Activated CD8-positive, alpha-beta T cell treated with anti-CD3 and anti-CD28 coated beads, Interleukin-2, amount 10 ng/mL, durations not matched to agents 7 days and 5 days (primary cell): ENCODE measurements around the gene CMIP. TPM values are rescaled to one million over a fixed set of nuclear protein-coding genes. Genes with fewer than 3 reads are reported as not detected.

Source experiments
- ATAC-seq: fragments of 150-1000 bp; cut with Tn5 transposase; one replicate; pipeline ENCODE4 v1.10.0; 2021; ENCODE audit warnings: moderate library complexity
- CTCF ChIA-PET: fragments of 350-600 bp; sonication (Branson Sonifier 250); formaldehyde crosslinking; loops from one replicate; lab custom pipeline; 2021; ENCODE audit warnings: antibody characterized with exemption; lab: Charles Lee
- POLR2A ChIA-PET: fragments of 350-600 bp; sonication (Branson Sonifier 250); formaldehyde crosslinking; loops from one replicate; lab custom pipeline; 2021; ENCODE audit warnings: antibody characterized with exemption; lab: Charles Lee
- DNase-seq: peaks from one replicate; pipeline ENCODE4 v3.0.0-alpha.2; 2020
- H3K27ac Mint-ChIP-seq: one replicate; pipeline ENCODE4 v1.8.0; 2021; ENCODE audit warnings: mild to moderate bottlenecking, mixed read lengths
- H3K27me3 Mint-ChIP-seq: one replicate; pipeline ENCODE4 v1.8.0; 2021; ENCODE audit warnings: low read depth, mixed read lengths
- H3K36me3 Mint-ChIP-seq: one replicate; pipeline ENCODE4 v1.8.0; 2021; ENCODE audit warnings: low read depth, mixed read lengths
- H3K4me1 Mint-ChIP-seq: one replicate; pipeline ENCODE4 v1.8.0; 2021; ENCODE audit warnings: low read depth, mixed read lengths
- H3K4me3 Mint-ChIP-seq: one replicate; pipeline ENCODE4 v1.8.0; 2021; ENCODE audit warnings: mild to moderate bottlenecking, mixed read lengths
- H3K9me3 Mint-ChIP-seq: one replicate; pipeline ENCODE4 v1.8.0; 2022; ENCODE audit warnings: mixed read lengths; ENCODE audit not compliant: insufficient read depth
- total RNA-seq, 2 experiments: library from RNA; stranded (reverse); gene quantifications; one replicate each; pipeline ENCODE4 v1.2.3, GENCODE V29; 2021

CMIP gene
- total RNA-seq, 2 experiments from 2014 or later, result 62.5 to 70.4 TPM

DNA sequence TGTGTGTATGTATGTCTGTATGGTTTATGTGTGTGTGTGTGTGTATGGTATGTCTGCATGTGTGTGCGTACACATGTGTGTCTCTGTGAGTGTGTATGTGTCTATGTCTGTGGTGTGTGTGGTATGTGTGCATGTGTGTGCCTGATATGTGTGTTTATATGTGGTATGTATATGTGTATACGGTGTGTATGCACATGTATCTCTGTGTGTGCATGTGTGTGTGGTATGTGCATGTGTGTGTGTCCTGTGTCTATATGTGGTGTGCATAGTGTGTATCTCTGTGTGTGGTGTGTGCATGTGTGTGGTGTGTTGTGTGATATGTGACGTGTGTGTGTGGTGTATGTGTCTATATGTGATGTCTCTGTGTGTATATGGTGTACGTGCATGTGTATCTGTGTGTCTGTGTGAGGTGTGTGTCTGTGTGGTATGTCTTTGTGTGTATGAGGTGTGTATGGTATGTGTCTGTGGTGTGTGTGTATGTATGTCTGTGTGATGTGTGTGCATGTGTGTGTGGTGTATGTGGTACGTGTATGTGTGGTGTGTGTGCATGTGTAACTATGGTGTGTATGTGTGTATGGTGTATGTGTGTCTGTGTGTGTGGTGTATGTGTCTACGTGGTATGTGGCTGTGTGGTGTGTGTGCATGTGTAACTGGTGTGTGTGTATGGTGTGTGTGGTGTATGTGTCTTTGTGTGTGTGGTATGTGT, 170.2 kb downstream of the CMIP start:
- H3K27me3 Mint-ChIP-seq, result no peaks in the 10 kb centered on the region
- ATAC-seq (no peak), DNase-seq (no peak)
- ChIA-PET POLR2A (no interaction called here), CTCF (no interaction called here)
- H3K4me3 Mint-ChIP-seq, result no peak overlapping the region
- H3K36me3 Mint-ChIP-seq, result peaks cover 18% of the 10 kb centered on the region
- peaks cover 10% of the 10 kb centered on the region for H3K4me1 Mint-ChIP-seq
- H3K27ac Mint-ChIP-seq, result no peak overlapping the region
- H3K9me3 Mint-ChIP-seq, result no peaks in the 10 kb centered on the region

DNA sequence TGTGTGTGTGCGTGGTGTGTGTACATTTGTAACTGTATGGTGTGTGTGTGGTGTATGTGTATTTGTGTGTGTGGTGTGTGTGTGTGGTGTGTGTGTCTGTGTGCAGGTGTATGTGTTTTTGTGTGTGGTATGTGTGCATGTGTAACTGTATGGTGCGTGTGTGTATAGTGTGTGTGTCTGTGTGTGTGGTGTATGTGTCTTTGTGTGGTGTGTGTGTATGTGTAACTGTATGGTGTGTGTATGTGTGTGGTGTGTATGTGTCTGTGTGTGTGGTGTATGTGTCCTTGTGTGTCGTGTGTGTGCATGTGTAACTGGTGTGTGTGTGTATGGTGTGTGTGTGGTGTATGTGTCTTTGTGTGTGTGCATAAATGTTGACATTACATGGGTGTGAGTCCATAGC, 170.8 kb downstream of the CMIP start:
- Mint-ChIP-seq H3K4me3 (no peak overlapping the region), H3K9me3 (no peaks in the 10 kb centered on the region), H3K4me1 (peaks cover 14% of the 10 kb centered on the region), H3K27me3 (no peaks in the 10 kb centered on the region), H3K36me3 (peaks cover 18% of the 10 kb centered on the region), H3K27ac (no peak overlapping the region)
- ChIA-PET CTCF (no interaction called here), POLR2A (interaction anchor here (1.9 kb wide), 1 partner anchor 16 kb away, joined by 5 read pairs; no protein-coding TSS in a partner anchor)
- DNase-seq, result no peak
- ATAC-seq, result no peak

DNA sequence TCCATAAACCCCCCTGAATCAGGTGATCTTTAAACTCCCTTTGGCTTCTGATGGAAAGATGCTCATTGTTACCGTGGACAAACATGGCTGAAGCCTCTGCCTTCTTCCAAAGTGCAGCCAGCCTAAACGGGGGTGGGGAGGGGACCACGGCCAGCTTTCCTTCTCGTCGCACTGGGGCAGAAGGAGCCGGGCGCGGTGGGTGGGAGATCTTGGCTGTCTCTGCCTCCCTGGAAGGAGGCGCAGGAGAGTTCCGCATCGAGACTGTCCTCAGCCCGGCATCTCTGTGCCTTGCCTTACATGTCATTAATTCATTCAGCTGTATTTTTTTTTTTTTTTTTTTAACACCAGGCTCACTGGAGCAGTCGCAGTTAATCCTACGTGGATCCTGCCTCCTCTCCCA, 171.2 kb downstream of the CMIP start:
- Mint-ChIP-seq H3K4me3 (no peak overlapping the region), H3K36me3 (peaks cover 18% of the 10 kb centered on the region), H3K9me3 (no peaks in the 10 kb centered on the region), H3K27me3 (no peaks in the 10 kb centered on the region), H3K4me1 (peaks cover 14% of the 10 kb centered on the region), H3K27ac (no peak overlapping the region)
- no peak for ATAC-seq
- CTCF ChIA-PET, result interaction anchor here (1.0 to 1.5 kb wide), 5 partner anchors 16 to 169 kb away, joined by 3 to 5 read pairs (median 5); no protein-coding TSS in a partner anchor
- POLR2A ChIA-PET, result interaction anchor here (1.0 to 1.9 kb wide), 3 partner anchors 16 to 169 kb away, joined by 3 to 5 read pairs (median 4); no protein-coding TSS in a partner anchor
- DNase-seq, result no peak

DNA sequence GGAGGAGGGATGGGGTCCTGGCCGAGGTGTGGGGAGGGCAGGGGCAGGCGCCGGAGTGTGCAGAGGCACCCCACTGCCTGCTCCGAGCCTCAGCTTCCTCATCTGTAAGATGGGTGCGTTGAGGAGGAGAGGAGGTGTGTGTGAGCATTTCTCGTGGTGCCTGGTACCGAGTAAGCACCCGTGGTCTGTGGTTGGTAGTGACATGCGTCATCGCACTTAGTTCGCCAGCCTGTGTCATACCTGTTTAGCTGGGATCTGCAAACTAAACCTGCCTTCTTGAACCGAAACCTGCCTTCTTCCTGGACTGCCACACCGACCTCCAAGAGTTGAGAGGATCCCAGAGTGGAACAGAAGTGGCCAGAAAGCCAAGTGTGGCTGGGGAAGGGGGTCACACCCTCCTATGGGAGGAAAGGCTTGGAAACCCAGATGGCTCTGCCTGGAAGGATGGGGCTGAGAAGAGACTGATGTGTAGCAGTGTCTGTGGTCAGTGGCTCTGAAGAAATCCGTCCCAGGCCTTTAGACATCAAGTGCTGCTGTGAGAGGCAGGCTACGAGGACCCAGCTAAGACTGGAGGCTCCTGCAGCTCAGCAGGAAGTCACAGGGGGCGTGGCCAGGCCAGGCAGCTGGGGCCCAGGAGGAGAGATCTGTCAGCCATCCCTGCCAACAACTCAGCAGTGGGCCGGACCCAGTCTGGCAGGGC, 171.9 kb downstream of the CMIP start:
- ATAC-seq (peak; percentile 91), DNase-seq (peak; percentile 85)
- H3K4me1 Mint-ChIP-seq, result peaks cover 14% of the 10 kb centered on the region
- POLR2A ChIA-PET, result interaction anchor here (0.6 to 1.9 kb wide), 5 partner anchors 15 to 192 kb away, joined by 3 to 5 read pairs (median 4); no protein-coding TSS in a partner anchor
- CTCF ChIA-PET, result interaction anchor here (1.0 to 1.5 kb wide), 7 partner anchors 15 to 251 kb away, joined by 3 to 5 read pairs (median 4); no protein-coding TSS in a partner anchor
- no peaks in the 10 kb centered on the region for H3K27me3 Mint-ChIP-seq
- H3K36me3 Mint-ChIP-seq, result peaks cover 18% of the 10 kb centered on the region
- no peaks in the 10 kb centered on the region for H3K9me3 Mint-ChIP-seq
- H3K27ac Mint-ChIP-seq, result no peak overlapping the region
- H3K4me3 Mint-ChIP-seq, result peak overlapping the region; percentile 55

DNA sequence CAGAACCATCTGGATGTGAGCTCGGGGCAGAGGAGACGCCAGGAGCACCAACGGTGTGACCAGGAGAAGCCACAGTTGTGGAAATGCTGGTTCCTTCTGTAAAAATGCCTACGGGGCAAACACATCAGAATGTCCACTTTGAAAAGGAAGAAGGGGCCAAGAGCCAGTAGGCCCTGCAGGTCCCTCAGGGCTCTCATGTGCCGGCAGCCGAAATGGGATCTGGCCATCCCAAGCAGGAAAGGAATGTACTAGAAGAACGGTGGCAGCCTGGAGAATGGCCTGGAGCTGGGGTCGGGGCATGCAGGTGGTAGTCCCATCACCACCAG, 172.4 kb downstream of the CMIP start:
- Mint-ChIP-seq H3K27ac (no peak overlapping the region), H3K4me3 (peak overlapping the region; percentile 55), H3K9me3 (no peaks in the 10 kb centered on the region), H3K27me3 (no peaks in the 10 kb centered on the region), H3K36me3 (peaks cover 18% of the 10 kb centered on the region), H3K4me1 (peaks cover 14% of the 10 kb centered on the region)
- ChIA-PET CTCF (interaction anchor here (1.1 to 1.5 kb wide), 6 partner anchors 80 to 251 kb away, joined by 3 to 5 read pairs (median 4); no protein-coding TSS in a partner anchor), POLR2A (interaction anchor here (0.6 to 1.9 kb wide), 4 partner anchors 15 to 192 kb away, joined by 3 to 5 read pairs (median 4); no protein-coding TSS in a partner anchor)
- DNase-seq (no peak), ATAC-seq (no peak)

DNA sequence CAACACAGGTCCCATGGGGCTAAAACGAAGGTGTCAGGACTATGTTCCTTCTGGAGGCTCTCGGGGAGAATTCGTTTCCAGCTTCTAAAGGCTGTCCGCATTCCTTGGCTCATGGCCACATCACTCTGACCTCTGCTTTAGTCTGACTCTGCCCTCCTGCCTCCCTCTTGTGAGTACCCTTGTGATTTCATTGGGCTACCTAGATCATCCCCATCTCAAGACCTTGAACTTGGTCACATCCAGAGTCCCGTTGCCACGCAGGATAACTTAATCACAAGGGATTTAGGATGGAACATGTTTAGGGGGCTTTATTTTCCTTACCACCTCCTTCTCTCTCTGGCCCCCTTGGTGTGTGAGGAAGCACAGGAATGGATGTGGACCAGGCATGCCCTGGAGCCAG, 173.6 kb downstream of the CMIP start:
- H3K27ac Mint-ChIP-seq, result no peak overlapping the region
- CTCF ChIA-PET, result interaction anchor here (0.9 kb wide), 1 partner anchor 79 kb away, joined by 3 read pairs; no protein-coding TSS in a partner anchor
- peaks cover 18% of the 10 kb centered on the region for H3K36me3 Mint-ChIP-seq

DNA sequence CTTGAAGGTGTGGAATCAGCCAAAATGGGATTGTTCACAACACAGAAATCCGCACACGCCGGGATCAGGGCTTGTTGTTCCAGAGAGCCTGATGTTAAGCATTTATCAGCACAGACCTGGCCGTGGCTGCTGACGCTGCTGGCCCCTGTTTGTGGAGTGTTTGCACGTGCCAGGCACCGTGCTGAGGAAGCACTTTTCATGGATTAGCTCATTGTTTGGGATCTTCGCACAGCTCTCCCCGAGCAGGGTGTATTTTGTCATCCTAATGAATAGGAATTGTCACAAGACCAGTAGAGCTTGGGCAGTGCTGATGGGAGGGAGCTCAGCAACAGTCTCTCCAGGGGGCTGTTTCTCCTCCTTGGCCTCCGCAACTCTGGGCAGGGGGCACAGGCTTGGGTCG, 174.1 kb downstream of the CMIP start:
- H3K4me3 Mint-ChIP-seq, result no peak overlapping the region
- POLR2A ChIA-PET, result no interaction called here
- peaks cover 22% of the 10 kb centered on the region for H3K4me1 Mint-ChIP-seq
- no peak overlapping the region for H3K27ac Mint-ChIP-seq
- H3K27me3 Mint-ChIP-seq, result no peaks in the 10 kb centered on the region
- CTCF ChIA-PET, result interaction anchor here (0.9 kb wide), 1 partner anchor 79 kb away, joined by 3 read pairs; no protein-coding TSS in a partner anchor
- DNase-seq (no peak), ATAC-seq (no peak)
- H3K9me3 Mint-ChIP-seq, result no peaks in the 10 kb centered on the region
- peaks cover 21% of the 10 kb centered on the region for H3K36me3 Mint-ChIP-seq

More for the DNA sequence above, 173.6 kb downstream of the CMIP start:
- no peak overlapping the region for H3K4me3 Mint-ChIP-seq
- DNase-seq, result no peak
- H3K9me3 Mint-ChIP-seq, result no peaks in the 10 kb centered on the region
- peaks cover 17% of the 10 kb centered on the region for H3K4me1 Mint-ChIP-seq
- no peak for ATAC-seq
- H3K27me3 Mint-ChIP-seq, result no peaks in the 10 kb centered on the region
- POLR2A ChIA-PET, result no interaction called here

DNA sequence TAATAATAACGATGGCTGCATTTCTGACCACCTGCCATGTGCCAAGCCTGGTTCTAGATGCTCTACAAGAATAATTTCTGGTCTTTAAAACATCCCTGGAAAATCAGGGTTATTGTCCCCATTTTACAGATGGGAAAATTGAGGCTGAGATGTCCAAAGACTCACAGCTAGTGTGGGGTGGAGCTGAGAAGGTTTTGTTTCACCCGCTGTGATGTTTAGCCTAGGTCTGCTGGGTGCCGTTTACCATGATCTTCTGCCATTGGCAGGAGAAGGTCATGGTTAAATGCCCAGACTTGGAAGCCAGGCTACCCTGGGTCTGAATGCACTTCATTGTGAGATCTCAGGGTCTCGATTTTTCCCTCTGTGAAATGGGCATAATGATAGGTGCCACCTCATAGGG, 175.4 kb downstream of the CMIP start:
- H3K4me1 Mint-ChIP-seq, result peaks cover 32% of the 10 kb centered on the region
- DNase-seq (no peak), ATAC-seq (no peak)
- H3K9me3 Mint-ChIP-seq, result no peaks in the 10 kb centered on the region
- no peak overlapping the region for H3K4me3 Mint-ChIP-seq
- ChIA-PET POLR2A (no interaction called here), CTCF (interaction anchor here (4.1 kb wide), 1 partner anchor 217 kb away, joined by 27 read pairs; no protein-coding TSS in a partner anchor)
- peak overlapping the region; percentile 27 for H3K27ac Mint-ChIP-seq
- peaks cover 25% of the 10 kb centered on the region for H3K36me3 Mint-ChIP-seq
- no peaks in the 10 kb centered on the region for H3K27me3 Mint-ChIP-seq

DNA sequence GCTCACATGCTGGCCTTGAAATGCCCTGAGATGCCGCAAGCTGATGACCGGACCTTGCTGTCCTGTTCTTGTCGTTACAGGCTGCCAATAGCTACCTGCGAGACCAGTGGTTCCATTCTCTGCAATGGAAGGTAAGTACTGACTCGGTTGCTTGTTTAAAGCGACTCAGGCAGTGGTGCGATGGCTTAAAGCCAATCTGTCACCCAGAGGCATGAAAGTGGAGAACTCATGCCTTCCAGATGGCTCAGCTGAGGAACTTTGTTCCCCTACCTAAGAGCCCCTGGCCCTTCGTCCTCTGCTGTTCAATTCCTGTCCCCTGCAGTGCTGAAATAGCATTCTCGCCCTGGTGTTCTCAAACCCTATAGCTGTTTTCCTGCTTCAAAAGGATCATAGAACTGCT, 176.2 kb downstream of the CMIP start:
- CTCF ChIA-PET, result interaction anchor here (3.5 to 4.1 kb wide), 3 partner anchors 12 to 217 kb away, joined by 25 to 34 read pairs (median 27); no protein-coding TSS in a partner anchor
- no peak overlapping the region for H3K4me3 Mint-ChIP-seq
- ATAC-seq, result no peak
- H3K4me1 Mint-ChIP-seq, result peaks cover 32% of the 10 kb centered on the region
- DNase-seq, result no peak
- POLR2A ChIA-PET, result interaction anchor here (1.2 kb wide), 1 partner anchor 12 kb away, joined by 4 read pairs; no protein-coding TSS in a partner anchor
- H3K36me3 Mint-ChIP-seq, result peaks cover 26% of the 10 kb centered on the region
- H3K27me3 Mint-ChIP-seq, result no peaks in the 10 kb centered on the region
- no peaks in the 10 kb centered on the region for H3K9me3 Mint-ChIP-seq
- H3K27ac Mint-ChIP-seq, result no peak overlapping the region

DNA sequence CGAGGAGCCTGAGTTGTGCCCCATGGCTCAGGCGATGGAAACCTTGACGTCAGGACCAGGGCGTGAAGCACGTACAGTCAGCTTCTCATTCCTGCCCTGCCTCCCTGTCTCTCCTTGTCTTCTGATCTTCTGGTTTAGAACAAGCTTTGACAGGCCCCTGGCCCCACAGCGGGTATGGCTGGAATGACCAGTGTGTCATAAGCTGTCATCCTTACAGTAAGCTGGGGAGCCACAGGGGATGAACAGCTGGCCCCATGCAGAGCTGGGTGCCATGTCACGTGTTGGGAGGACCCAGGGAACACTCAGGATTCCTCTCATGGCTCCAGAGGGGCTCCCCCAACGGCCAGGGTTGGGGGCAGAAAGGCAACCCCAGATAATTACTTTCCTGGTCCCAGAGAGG, 176.9 kb downstream of the CMIP start:
- H3K4me3 Mint-ChIP-seq, result no peak overlapping the region
- DNase-seq, result no peak
- H3K36me3 Mint-ChIP-seq, result peaks cover 26% of the 10 kb centered on the region
- H3K4me1 Mint-ChIP-seq, result peaks cover 32% of the 10 kb centered on the region
- H3K27ac Mint-ChIP-seq, result no peak overlapping the region
- CTCF ChIA-PET, result interaction anchor here (0.9 to 4.1 kb wide), 8 partner anchors 11 to 218 kb away, joined by 4 to 34 read pairs (median 11); no protein-coding TSS in a partner anchor
- ATAC-seq, result no peak
- POLR2A ChIA-PET, result interaction anchor here (0.6 to 1.2 kb wide), 4 partner anchors 12 to 218 kb away, joined by 3 to 4 read pairs (median 3); no protein-coding TSS in a partner anchor
- no peaks in the 10 kb centered on the region for H3K9me3 Mint-ChIP-seq
- H3K27me3 Mint-ChIP-seq, result no peaks in the 10 kb centered on the region

DNA sequence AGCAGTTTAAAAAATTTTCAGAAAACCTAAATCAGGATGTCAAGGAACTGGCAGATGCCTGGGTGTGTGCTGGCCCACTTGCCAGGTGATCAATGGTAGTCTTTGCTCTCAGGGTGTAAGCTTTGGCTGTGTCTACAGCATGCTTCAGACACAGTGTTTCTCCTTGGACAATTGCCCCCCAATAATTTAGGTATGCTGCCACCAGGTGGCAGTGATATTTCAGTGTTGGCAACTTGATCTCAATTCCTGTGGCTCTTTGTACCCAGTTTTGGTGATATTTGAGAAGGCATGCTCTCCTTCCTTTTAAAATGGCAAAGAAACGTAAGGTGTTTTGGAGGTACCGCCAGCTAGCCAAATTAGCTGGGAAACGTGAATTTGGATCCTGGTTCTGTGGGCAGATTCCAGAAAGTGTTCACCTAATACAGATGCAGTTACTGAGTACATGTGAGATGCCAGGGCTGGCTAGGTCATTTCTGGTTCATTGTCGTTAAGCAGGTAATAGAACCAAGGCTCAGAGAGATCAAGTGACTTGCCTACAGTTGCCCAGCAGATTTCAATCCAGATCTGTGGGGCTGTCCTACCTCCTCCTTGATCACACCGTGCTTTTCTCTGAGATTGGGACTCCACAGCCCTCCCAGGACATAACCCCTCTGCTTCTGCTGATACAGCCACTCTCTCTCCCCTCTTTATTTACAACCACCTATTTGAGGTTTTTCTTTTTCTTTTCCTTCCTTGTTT, 178.9 kb downstream of the CMIP start:
- Mint-ChIP-seq H3K9me3 (no peaks in the 10 kb centered on the region), H3K27me3 (no peaks in the 10 kb centered on the region), H3K4me3 (no peak overlapping the region), H3K27ac (peak overlapping the region; percentile 8), H3K4me1 (peaks cover 26% of the 10 kb centered on the region), H3K36me3 (peaks cover 17% of the 10 kb centered on the region)
- CTCF ChIA-PET, result interaction anchor here (0.8 to 4.1 kb wide), 26 partner anchors 9 to 258 kb away, joined by 3 to 34 read pairs (median 4); no protein-coding TSS in a partner anchor
- POLR2A ChIA-PET, result interaction anchor here (0.6 kb wide), 1 partner anchor 101 kb away, joined by 3 read pairs; no protein-coding TSS in a partner anchor
- ATAC-seq (peak; percentile 54), DNase-seq (peak; percentile 71)
